Mesendoderm (in vitro differentiated cells): ENCODE data around the gene TRAPPC10.

ENCODE experiments used
- DNase-seq: peaks from one replicate; pipeline ENCODE4 v3.0.0; 2013
- H2AK5ac ChIP-seq: 2 replicates; pipeline ENCODE4 v1.6.1; 2013; ENCODE audit warnings: low read length, inconsistent platforms
- H2BK120ac ChIP-seq: 2 replicates; pipeline ENCODE4 v1.6.1; 2013; ENCODE audit warnings: low read depth, mild to moderate bottlenecking, low read length, moderate library complexity, mixed read lengths
- H2BK15ac ChIP-seq: replicated peaks from 2 replicates; pipeline ENCODE4 v1.6.1; 2013; ENCODE audit warnings: low read depth, mild to moderate bottlenecking, moderate library complexity
- H2BK5ac ChIP-seq: 2 replicates; pipeline ENCODE4 v1.6.1; 2013; ENCODE audit warnings: low read length, inconsistent platforms
- H3K18ac ChIP-seq: 2 replicates; pipeline ENCODE4 v1.6.1; 2013; ENCODE audit warnings: mild to moderate bottlenecking, low read length, mixed read lengths
- H3K23ac ChIP-seq: one replicate; pipeline ENCODE4 v1.6.1; 2013; ENCODE audit warnings: low read length
- H3K27ac ChIP-seq: 2 replicates; pipeline ENCODE4 v1.5.1; 2013; ENCODE audit warnings: low read depth, mild to moderate bottlenecking, inconsistent platforms, low read length, moderate library complexity
- H3K27me3 ChIP-seq: 2 replicates; pipeline ENCODE4 v1.6.1; 2013; ENCODE audit warnings: low read length, control low read depth, mild to moderate bottlenecking, inconsistent platforms; ENCODE audit not compliant: insufficient read depth, poor library complexity
- H3K36me3 ChIP-seq: 2 replicates; pipeline ENCODE4 v1.6.1; 2013; ENCODE audit warnings: low read length, inconsistent platforms; ENCODE audit not compliant: control insufficient read depth, insufficient read depth
- H3K4ac ChIP-seq: one replicate; pipeline ENCODE4 v1.6.1; 2013; ENCODE audit warnings: low read depth, mild to moderate bottlenecking, low read length, moderate library complexity
- H3K4me1 ChIP-seq: 2 replicates; pipeline ENCODE4 v1.6.1; 2013; ENCODE audit warnings: low read depth, low read length, inconsistent platforms; ENCODE audit not compliant: control insufficient read depth
- H3K4me2 ChIP-seq: 2 replicates; pipeline ENCODE4 v1.6.1; 2013; ENCODE audit warnings: low read length
- H3K4me3 ChIP-seq: 2 replicates; pipeline ENCODE4 v1.5.1; 2013; ENCODE audit warnings: mild to moderate bottlenecking, low read length
- H3K56ac ChIP-seq: one replicate; pipeline ENCODE4 v1.6.1; 2013; ENCODE audit warnings: low read length
- H3K79me1 ChIP-seq: 2 replicates; pipeline ENCODE4 v1.6.1; 2013; ENCODE audit warnings: low read length, inconsistent platforms
- H3K79me2 ChIP-seq: 2 replicates; pipeline ENCODE4 v1.6.1; 2013; ENCODE audit warnings: mild to moderate bottlenecking, low read length; ENCODE audit not compliant: control insufficient read depth, insufficient read depth
- H3K9ac ChIP-seq: 2 replicates; pipeline ENCODE4 v1.6.1; 2013; ENCODE audit warnings: low read length, inconsistent platforms
- H4K5ac ChIP-seq: one replicate; pipeline ENCODE4 v1.6.1; 2013; ENCODE audit warnings: low read length
- H4K8ac ChIP-seq: one replicate; pipeline ENCODE4 v1.6.1; 2013; ENCODE audit warnings: low read depth, mild to moderate bottlenecking, control low read depth, low read length, moderate library complexity
- WGBS: extraction: QIAGEN DNeasy Blood & Tissue Kit; methylation state at CpG from one replicate; pipeline ENCODE4 v1.1.7; 2013; ENCODE audit warnings: low lambda C conversion rate, missing lambda C conversion rate; ENCODE audit not compliant: insufficient coverage; ENCODE audit errors: extremely low coverage; 5-methylcytosine and 5-hydroxymethylcytosine counted together

Gene TRAPPC10

GRCh38 chr21:43968410-43969114 lies 43.5 kb upstream of the TRAPPC10 start:
- DNase-seq = no peak
- Histone ChIP-seq H3K79me2 (no peaks in the 10 kb centered on the region), H2BK120ac (no peak overlapping the region), H3K4me3 (no peak overlapping the region), H3K23ac (no peak overlapping the region), H3K4me1 (no peaks in the 10 kb centered on the region), H4K8ac (no peak overlapping the region), H3K9ac (no peak overlapping the region), H2BK5ac (no peak overlapping the region), H3K4me2 (no peak overlapping the region), H3K27ac (no peak overlapping the region), H3K79me1 (no peaks in the 10 kb centered on the region), H2AK5ac (no peak overlapping the region), H2BK15ac (no peak overlapping the region), H3K56ac (no peak overlapping the region), H3K36me3 (no peaks in the 10 kb centered on the region), H3K27me3 (no peaks in the 10 kb centered on the region), H4K5ac (no peak overlapping the region), H3K18ac (no peak overlapping the region), H3K4ac (no peak overlapping the region)
- no CpG with 5 or more reads among the region's 19 CpGs for WGBS

- Histone ChIP-seq H3K23ac (no peak overlapping the region), H3K36me3 (no peaks in the 10 kb centered on the region), H3K27me3 (no peaks in the 10 kb centered on the region), H2BK120ac (no peak overlapping the region), H3K79me2 (no peaks in the 10 kb centered on the region), H3K4ac (no peak overlapping the region), H3K4me2 (no peak overlapping the region), H4K8ac (no peak overlapping the region), H3K18ac (no peak overlapping the region), H3K27ac (no peak overlapping the region), H2BK15ac (no peak overlapping the region), H4K5ac (no peak overlapping the region), H3K79me1 (no peaks in the 10 kb centered on the region), H3K9ac (no peak overlapping the region), H2BK5ac (no peak overlapping the region), H2AK5ac (no peak overlapping the region), H3K4me3 (no peak overlapping the region), H3K56ac (no peak overlapping the region), H3K4me1 (no peaks in the 10 kb centered on the region)
- no peak for DNase-seq
- WGBS = no CpG with 5 or more reads among the region's 17 CpGs
These were observed 43.0 kb upstream of the TRAPPC10 start for GRCh38 chr21:43969115-43969444.

GRCh38 chr21:43970551-43970950 lies 41.6 kb upstream of the TRAPPC10 start:
- no peaks in the 10 kb centered on the region for H3K27me3 ChIP-seq
- H2BK5ac ChIP-seq = no peak overlapping the region
- no peak overlapping the region for H3K27ac ChIP-seq
- no peak overlapping the region for H3K4me2 ChIP-seq
- no peak overlapping the region for H3K18ac ChIP-seq
- H3K23ac ChIP-seq = no peak overlapping the region
- no peak overlapping the region for H2AK5ac ChIP-seq
- no peak overlapping the region for H2BK120ac ChIP-seq
- no peak overlapping the region for H3K4me3 ChIP-seq
- no peak overlapping the region for H3K56ac ChIP-seq
- no peak overlapping the region for H3K4ac ChIP-seq
- no peaks in the 10 kb centered on the region for H3K36me3 ChIP-seq
- no peak for DNase-seq
- no peaks in the 10 kb centered on the region for H3K79me1 ChIP-seq
- no peak overlapping the region for H4K5ac ChIP-seq
- no peak overlapping the region for H4K8ac ChIP-seq
- no peaks in the 10 kb centered on the region for H3K4me1 ChIP-seq
- WGBS = no CpG with 5 or more reads among the region's 18 CpGs
- no peaks in the 10 kb centered on the region for H3K79me2 ChIP-seq
- H2BK15ac ChIP-seq = no peak overlapping the region
- H3K9ac ChIP-seq = no peak overlapping the region

GRCh38 chr21:43971201-43971991 lies 40.7 kb upstream of the TRAPPC10 start:
- Histone ChIP-seq H2BK120ac (no peak overlapping the region), H3K79me2 (no peaks in the 10 kb centered on the region), H2BK5ac (no peak overlapping the region), H3K23ac (no peak overlapping the region), H4K5ac (no peak overlapping the region), H2BK15ac (no peak overlapping the region), H3K4me3 (no peak overlapping the region), H3K79me1 (no peaks in the 10 kb centered on the region), H3K56ac (no peak overlapping the region), H3K27ac (no peak overlapping the region), H3K36me3 (no peaks in the 10 kb centered on the region), H3K18ac (no peak overlapping the region), H3K4me1 (no peaks in the 10 kb centered on the region), H3K27me3 (no peaks in the 10 kb centered on the region), H2AK5ac (no peak overlapping the region), H3K4ac (no peak overlapping the region), H3K4me2 (no peak overlapping the region), H4K8ac (no peak overlapping the region), H3K9ac (no peak overlapping the region)
- no peak for DNase-seq
- no CpG with 5 or more reads among the region's 29 CpGs for WGBS

- Histone ChIP-seq H3K4ac (no peak overlapping the region), H4K5ac (no peak overlapping the region), H3K36me3 (no peaks in the 10 kb centered on the region), H3K4me3 (no peak overlapping the region), H3K27me3 (no peaks in the 10 kb centered on the region), H3K56ac (no peak overlapping the region), H2AK5ac (no peak overlapping the region), H2BK15ac (no peak overlapping the region), H3K79me2 (no peaks in the 10 kb centered on the region), H3K23ac (no peak overlapping the region), H2BK120ac (no peak overlapping the region), H3K4me2 (no peak overlapping the region), H4K8ac (no peak overlapping the region), H3K9ac (no peak overlapping the region), H2BK5ac (no peak overlapping the region), H3K4me1 (no peaks in the 10 kb centered on the region), H3K79me1 (no peaks in the 10 kb centered on the region), H3K18ac (no peak overlapping the region), H3K27ac (no peak overlapping the region)
- DNase-seq = no peak
- WGBS = no CpG with 5 or more reads among the region's 11 CpGs
These were observed 40.2 kb upstream of the TRAPPC10 start for GRCh38 chr21:43971992-43972255.
